ENCODE data around the gene DRAXIN. TPM values are rescaled to one million over a fixed set of nuclear protein-coding genes. Genes with fewer than 3 reads are reported as not detected.
A peak's percentile ranks its signal among the peaks of the same experiment; 100 is the strongest.

Gene DRAXIN
- total and polyA plus RNA-seq, 4 donors: 0.04 to 0.31 (median 0.14) TPM

DNA sequence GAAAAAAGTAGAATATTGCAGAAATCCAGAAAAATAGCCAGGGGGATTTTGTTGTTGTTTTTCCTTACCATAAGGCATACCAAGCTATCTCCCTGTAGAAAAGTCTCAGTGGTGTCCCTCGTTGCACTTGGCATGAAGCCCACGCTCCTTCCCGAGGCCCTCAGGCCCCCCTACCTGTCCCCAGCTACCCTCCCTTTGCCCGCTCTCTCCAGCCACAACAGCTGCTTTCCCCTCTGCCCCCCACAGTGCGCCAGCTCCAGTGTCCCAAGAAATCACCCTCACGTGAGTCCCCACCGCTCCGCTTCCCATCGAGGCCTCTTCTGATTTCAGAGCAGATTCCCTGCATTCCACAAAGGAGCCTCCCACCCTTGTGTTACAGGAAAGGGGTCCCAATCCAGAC is 52.8 kb downstream of the DRAXIN start:
- no peak for TF ChIP-seq CTCF (IDR thresholded peaks at IDR 0.05; ENCODE audit: control extremely low read depth, extremely low read depth)
- Histone ChIP-seq H3K9ac (ENCODE audit: insufficient read depth in 1 of 2, low read length in 2 of 2) (no peak overlapping the region), H3K4me1 (ENCODE audit: control insufficient read depth in 5 of 5, insufficient read depth in 5 of 5, low read length in 5 of 5) (peaks cover 0 to 12% (median 0%) of the 10 kb centered on the region in 5 donors), H3K4me3 (no peak overlapping the region), H3K36me3 (ENCODE audit: control insufficient read depth in 4 of 4, insufficient read depth in 4 of 4, low read length in 4 of 4) (peaks cover 0 to 33% (median 5%) of the 10 kb centered on the region in 4 donors), H3K27ac (ENCODE audit: low read depth in 1 of 2, low read length in 1 of 2) (no peak overlapping the region), H3K27me3 (ENCODE audit: control insufficient read depth in 3 of 3, insufficient read depth in 3 of 3, low read length in 2 of 3) (no peaks in the 10 kb centered on the region), H3K9me3 (ENCODE audit: control insufficient read depth in 4 of 4, insufficient read depth in 3 of 4, low read length in 3 of 4) (no peaks in the 10 kb centered on the region)
- DNase-seq: no peak
- 78 to 85% methylated on average over 9 of the region's 9 CpGs for WGBS, 2 donors
- ATAC-seq (ENCODE audit: insufficient read depth, low FRiP score): no peak

- no peak for DNase-seq
- Histone ChIP-seq H3K36me3 (ENCODE audit: control insufficient read depth in 4 of 4, insufficient read depth in 4 of 4, low read length in 4 of 4) (peaks cover 0 to 50% (median 5%) of the 10 kb centered on the region in 4 donors), H3K27me3 (ENCODE audit: control insufficient read depth in 3 of 3, insufficient read depth in 3 of 3, low read length in 2 of 3) (no peaks in the 10 kb centered on the region), H3K27ac (ENCODE audit: low read depth in 1 of 2, low read length in 1 of 2) (no peak overlapping the region), H3K4me1 (ENCODE audit: control insufficient read depth in 5 of 5, insufficient read depth in 5 of 5, low read length in 5 of 5) (peaks cover 0 to 2% (median 0%) of the 10 kb centered on the region in 5 donors), H3K9ac (ENCODE audit: insufficient read depth in 1 of 2, low read length in 2 of 2) (no peak overlapping the region), H3K9me3 (ENCODE audit: control insufficient read depth in 4 of 4, insufficient read depth in 3 of 4, low read length in 3 of 4) (no peaks in the 10 kb centered on the region), H3K4me3 (no peak overlapping the region)
- 87 to 89% methylated on average over 6 of the region's 6 CpGs for WGBS, 2 donors
- ATAC-seq (ENCODE audit: insufficient read depth, low FRiP score): no peak
- TF ChIP-seq CTCF (IDR thresholded peaks at IDR 0.05; ENCODE audit: control extremely low read depth, extremely low read depth): no peak
These were observed 54.6 kb downstream of the DRAXIN start for GRCh38 chr1:11746092-11746491.

DNA sequence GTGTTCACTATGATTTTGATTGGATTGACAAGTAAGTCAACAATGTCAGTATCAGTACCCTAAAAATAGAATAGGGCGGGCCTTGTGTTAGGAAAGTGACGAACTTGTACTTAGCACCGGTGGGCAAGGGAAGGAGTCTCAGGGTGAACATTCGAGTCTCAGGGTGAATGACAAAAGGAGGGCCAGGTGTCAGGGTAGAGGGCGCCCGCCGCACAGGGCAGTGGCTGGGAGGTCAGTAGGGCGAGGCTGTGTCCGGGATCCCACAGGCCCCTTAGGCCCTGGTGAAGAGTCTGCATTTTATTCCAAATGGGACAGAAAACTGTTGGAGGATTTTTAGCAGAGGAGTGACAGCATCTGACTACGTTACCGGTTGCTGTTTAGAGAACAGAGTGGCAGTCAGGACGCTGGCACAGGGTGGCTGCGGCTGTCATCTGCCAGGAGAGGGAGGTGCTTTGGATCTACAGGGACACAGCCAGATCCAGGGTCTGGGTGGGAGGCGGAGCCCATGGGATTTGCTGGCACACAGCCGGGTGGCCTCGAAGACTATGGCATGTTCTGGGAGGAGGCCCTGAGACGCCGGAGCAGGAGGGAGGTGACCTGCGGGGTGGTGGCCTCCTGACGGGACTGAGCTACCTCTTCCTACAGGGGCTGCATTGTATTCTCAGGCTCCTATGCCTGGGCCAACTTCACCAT is 55.4 kb downstream of the DRAXIN start:
- no peak for DNase-seq
- WGBS, 2 donors: 81 to 82% methylated on average over 19 to 20 of the region's 20 CpGs

More for the DNA sequence above, 55.4 kb downstream of the DRAXIN start:
- TF ChIP-seq CTCF (IDR thresholded peaks at IDR 0.05; ENCODE audit: control extremely low read depth, extremely low read depth): no peak
- H3K4me1 ChIP-seq (ENCODE audit: control insufficient read depth in 5 of 5, insufficient read depth in 5 of 5, low read length in 5 of 5): no peaks in the 10 kb centered on the region
- H3K4me3 ChIP-seq: no peak overlapping the region
- no peak for ATAC-seq (ENCODE audit: insufficient read depth, low FRiP score)
- no peaks in the 10 kb centered on the region for H3K27me3 ChIP-seq (ENCODE audit: control insufficient read depth in 3 of 3, insufficient read depth in 3 of 3, low read length in 2 of 3)
- no peaks in the 10 kb centered on the region for H3K9me3 ChIP-seq (ENCODE audit: control insufficient read depth in 4 of 4, insufficient read depth in 3 of 4, low read length in 3 of 4)
- H3K36me3 ChIP-seq (ENCODE audit: control insufficient read depth in 4 of 4, insufficient read depth in 4 of 4, low read length in 4 of 4): peaks cover 0 to 52% (median 5%) of the 10 kb centered on the region in 4 donors
- no peak overlapping the region for H3K9ac ChIP-seq (ENCODE audit: insufficient read depth in 1 of 2, low read length in 2 of 2)
- peak overlapping the region in 1 of 2 donors; percentile 11 for H3K27ac ChIP-seq (ENCODE audit: low read depth in 1 of 2, low read length in 1 of 2)
